NCI-H2196 (cell line): ENCODE results near the gene CAVIN3.
A peak's percentile ranks its signal among the peaks of the same experiment; 100 is the strongest.

Experiments
- DNase-seq: peaks from one replicate; lab custom pipeline; 2025; ENCODE audit not compliant: unreplicated experiment; lab: John Stamatoyannopoulos, UW

The CAVIN3 gene, protein sequence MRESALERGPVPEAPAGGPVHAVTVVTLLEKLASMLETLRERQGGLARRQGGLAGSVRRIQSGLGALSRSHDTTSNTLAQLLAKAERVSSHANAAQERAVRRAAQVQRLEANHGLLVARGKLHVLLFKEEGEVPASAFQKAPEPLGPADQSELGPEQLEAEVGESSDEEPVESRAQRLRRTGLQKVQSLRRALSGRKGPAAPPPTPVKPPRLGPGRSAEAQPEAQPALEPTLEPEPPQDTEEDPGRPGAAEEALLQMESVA

GRCh38 chr11:6320411-6321155 is at the start of gene CAVIN3:
CAVIN3 (minus strand) TSS chr11:6320501; CDS start chr11:6320476, 25 bp downstream.
- no peak for DNase-seq

DNA sequence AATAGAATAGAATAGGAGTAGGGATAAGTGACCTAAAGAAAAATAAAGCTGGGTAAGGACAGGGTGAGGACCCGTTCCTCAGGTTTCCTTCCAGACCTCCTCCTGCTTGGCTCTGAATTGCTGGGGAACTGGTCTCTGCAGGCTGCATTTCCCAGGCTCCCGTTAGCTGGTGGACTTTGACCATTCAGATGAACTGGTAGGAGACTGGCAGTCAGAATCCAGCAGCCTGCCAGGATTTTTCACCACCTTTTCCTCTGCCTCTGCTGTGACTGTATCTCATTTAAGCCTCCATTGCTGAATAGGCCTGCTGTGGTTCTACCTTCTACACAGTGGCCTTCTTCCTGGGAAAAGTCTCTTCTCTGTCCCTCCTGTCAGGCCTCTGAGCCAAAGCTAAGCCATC is 45.4 kb upstream of the CAVIN3 start:
- no peak for DNase-seq

- DNase-seq, result peak; percentile 79
Observed at GRCh38 chr11:6362873-6363678, 42.8 kb upstream of the CAVIN3 start.

GRCh38 chr11:6362185-6362872 is 42.0 kb upstream of the CAVIN3 start:
- no peak for DNase-seq

- DNase-seq, result no peak
Observed at GRCh38 chr11:6360183-6360582, 39.9 kb upstream of the CAVIN3 start.

- no peak for DNase-seq
Observed at GRCh38 chr11:6357222-6357621, 36.9 kb upstream of the CAVIN3 start.

- no peak for DNase-seq
Observed at GRCh38 chr11:6356503-6357055, 36.3 kb upstream of the CAVIN3 start.

- no peak for DNase-seq
Observed at GRCh38 chr11:6354651-6355485, 34.6 kb upstream of the CAVIN3 start.

DNA sequence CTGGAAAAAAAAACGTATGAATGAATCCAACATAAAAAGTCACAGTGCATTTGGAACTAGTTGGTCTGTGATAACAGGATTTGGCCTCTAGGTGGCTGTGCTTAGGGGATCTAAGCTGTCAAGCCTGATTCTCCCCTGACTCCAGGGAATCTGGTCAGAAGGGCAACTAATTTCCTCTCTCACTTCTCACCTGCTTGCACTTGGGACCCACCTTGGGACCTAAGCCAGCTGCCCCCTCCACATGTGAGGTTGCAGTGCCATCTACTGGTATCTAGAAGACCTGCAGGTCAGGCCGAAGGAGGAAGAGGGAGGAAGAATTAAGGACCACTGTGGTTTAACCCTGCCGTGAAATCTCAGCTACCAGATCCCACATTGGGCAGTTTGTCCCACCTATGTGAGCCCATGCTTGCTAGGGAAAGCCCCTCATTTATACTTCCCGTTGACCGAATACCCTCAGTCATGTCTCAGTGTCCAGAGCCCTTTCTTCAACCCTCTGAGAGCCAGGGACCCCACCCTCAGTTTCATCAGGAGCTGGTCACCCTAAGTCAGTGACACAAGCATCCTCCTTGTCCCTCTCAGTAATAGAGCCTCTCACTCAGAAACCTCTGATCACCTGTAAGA is 33.2 kb upstream of the CAVIN3 start:
- peak; percentile 83 for DNase-seq

DNA sequence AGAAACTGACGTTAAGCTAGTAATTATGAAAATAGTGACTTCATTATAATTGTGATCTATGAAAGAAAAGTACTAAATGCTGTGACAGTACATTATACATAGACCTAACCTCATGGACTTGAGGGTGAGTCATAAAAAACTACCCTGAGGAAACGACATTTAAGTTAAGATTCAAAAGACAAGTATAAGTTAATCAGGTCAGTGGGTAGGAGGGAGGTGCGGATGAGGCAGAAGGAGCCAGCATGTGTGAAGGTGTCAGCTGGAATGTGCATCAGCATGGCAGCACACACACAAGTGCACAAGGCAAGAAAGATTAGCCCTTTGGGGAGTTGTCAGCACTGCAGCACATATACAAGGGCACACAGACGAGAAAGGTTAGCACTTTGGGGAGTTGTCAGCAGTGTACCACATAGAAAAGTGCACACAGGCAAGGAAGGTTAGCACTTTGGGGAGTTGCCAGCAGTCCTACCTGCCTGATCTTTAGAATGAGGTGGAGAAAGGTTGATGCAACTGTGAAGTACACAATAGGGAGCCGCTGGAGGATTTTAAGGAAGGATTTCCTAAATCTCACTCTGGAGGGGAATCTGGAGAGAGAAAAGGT is 31.6 kb upstream of the CAVIN3 start:
- no peak for DNase-seq

DNA sequence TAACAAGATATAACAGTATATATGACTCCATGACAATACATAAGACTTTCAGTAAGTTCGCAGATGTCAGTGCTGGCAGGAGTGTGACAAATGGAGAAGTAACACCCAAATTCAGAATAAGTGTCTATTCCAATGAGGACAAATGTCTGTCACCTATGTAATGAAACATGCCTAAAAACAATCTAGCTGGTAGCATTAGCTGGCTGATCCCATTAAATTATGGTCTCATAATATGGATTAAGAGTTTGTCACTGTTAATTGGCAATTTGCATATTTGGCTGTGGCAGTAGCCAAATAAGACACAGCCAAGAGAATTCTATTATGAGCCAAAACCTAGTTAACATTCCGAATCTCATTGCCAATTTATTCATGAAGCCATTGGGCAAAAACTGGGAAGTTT is 30.2 kb upstream of the CAVIN3 start:
- DNase-seq, result no peak

GRCh38 chr11:6350043-6350442 is 29.7 kb upstream of the CAVIN3 start:
- no peak for DNase-seq

DNA sequence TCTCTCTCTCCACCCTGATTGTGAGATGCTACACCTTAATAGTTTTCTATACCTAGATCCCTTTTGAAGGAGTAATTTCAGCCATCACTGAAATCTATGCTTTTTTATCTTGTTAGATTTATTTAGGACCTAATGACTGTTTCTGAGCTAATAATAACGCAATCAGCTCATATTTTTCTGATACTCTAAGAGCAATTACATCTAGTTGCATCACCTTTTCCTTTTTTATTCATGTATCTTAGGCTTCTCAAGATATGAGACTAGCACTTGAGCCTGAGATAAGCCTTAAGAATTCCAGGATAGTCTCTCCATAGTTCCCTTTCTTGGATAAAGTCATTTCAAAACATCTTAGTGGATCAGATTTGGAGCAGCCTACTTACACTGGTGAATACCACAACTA is 25.1 kb upstream of the CAVIN3 start:
- no peak for DNase-seq

DNA sequence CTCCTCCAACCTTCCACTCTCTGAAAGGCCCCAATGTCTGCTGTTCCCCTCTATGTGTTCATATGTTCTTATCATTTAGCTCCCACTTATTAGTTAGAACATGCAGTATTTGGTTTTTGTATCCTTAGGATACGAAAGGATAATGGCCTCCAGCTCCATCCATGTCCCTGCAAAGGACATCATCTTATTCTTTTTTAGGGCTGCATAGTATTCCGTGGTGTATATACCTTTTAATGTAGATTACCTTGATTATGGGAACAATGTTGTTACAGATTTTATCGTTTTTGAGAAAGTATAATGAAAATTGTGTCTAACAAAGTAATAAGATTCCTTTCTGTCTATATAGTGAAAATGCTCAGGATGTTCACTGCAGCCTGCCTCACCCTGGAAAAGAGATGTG is 16.0 kb upstream of the CAVIN3 start:
- DNase-seq, result no peak

DNA sequence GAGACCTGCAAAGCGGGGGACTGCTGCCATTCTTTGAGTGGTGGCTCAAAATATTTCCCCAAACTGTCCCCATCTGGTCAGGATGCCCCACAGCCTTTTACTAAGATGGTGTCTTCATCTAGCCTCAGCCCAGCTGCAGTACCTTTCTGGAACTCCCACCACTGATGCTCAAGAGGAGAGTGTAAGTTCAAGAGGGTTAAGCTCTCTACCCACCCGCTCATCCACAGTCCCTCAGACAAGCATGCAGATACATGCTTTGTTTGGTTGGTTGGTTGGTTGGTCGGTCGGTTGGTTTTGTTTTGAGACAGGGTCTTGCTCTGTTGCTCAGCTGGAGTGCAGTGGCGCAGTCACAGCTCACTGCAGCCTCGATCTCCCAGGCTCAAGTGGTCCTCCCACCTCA is 14.5 kb upstream of the CAVIN3 start:
- no peak for DNase-seq

DNA sequence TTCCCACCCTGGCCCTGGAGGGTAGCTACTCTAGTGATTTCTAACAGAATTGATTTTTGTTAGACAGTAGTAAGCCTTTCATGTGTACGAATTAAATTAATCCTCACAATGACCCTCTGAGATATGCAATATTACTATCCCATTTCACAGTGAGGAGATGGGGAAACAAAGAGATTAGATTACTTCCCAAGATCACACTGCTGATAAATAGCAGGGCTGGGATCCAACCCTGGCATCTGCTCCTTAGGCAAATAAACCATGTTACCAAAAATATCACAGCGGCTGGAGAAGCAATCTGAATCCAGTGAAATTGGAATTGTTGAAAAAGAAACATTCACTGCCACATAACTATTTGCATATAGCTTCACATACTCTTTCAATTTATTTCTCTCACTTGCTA is 12.8 kb upstream of the CAVIN3 start:
- peak; percentile 26 for DNase-seq

DNA sequence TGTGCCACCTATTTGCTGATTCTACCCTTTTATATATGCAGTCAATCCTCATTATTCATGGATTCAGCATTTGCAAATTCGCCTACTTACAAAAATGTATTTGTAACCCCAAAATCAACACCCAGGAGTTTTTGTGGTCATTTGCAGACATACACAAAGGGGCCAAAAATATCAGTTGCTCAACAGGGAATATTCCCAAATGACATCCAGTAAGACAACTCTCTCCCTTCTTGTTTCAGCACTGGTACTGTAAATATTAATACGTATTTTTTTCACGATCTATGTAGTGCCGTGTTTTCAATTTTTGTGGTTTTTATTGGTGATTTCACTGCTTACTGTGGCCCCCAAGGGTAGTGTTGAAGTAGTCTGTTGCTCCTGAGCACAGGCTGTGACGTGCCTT is 11.8 kb upstream of the CAVIN3 start:
- DNase-seq, result no peak

DNA sequence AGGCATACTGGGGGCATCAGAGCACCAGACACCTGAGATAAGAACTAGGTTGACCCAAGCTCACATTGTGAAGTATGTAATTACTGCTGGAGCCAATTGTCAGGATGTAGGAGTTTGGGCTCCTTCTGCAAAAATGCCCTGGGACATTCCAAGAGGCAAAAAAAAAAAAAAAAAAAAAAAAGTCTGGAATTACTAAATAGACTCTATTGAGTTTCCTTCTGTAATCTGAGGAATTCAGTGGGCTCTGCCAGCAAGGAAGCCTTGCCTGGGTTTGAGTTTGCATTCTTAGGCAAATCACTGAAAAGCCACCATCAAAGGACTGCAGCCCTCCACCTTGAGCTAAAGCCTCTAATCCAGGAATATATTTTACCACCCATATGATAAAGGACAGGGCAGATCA is 8.0 kb upstream of the CAVIN3 start:
- no peak for DNase-seq

DNA sequence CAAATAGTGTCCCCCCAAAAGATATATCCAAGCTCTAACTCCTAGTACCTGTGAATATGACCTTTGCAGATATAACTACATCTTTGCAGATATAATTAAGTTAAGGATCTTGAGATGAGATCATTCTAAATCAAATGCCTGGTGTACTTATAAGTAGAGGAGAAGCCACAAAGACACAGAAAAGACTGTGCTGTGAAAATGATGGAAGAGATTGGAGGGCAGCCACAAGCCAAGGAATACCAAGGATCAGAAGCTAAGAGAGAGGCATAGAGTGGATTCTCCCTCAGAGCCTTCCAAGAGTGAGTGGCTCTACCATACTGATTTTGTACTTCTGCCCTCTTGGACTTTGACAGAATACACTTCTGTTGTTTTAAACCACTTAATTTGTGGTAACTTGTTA is 7.5 kb upstream of the CAVIN3 start:
- no peak for DNase-seq
